Neural crest cell (in vitro differentiated cells): Measurements from ENCODE around the gene ZNF468. TPM values are rescaled to one million over a fixed set of nuclear protein-coding genes. Genes with fewer than 3 reads are reported as not detected.
"Not testable (repeated sequence)": the region's sequence is repeated elsewhere in the genome, so short reads cannot be mapped to it uniquely, and the experiment has no call there.

Source experiments
- DNase-seq: peaks from one replicate; pipeline ENCODE4 v3.0.0; 2021; ENCODE audit warnings: low read depth, mixed read lengths, low spot score
- H3K27ac Mint-ChIP-seq: one replicate; pipeline ENCODE4 v1.8.0; 2021; ENCODE audit warnings: mild to moderate bottlenecking, mixed read lengths; ENCODE audit not compliant: unreplicated experiment
- H3K27me3 Mint-ChIP-seq: 2 replicates; pipeline ENCODE4 v1.8.0; 2021; ENCODE audit warnings: low read depth, mild to moderate bottlenecking, mixed read lengths
- H3K36me3 Mint-ChIP-seq: 2 replicates; pipeline ENCODE4 v1.8.0; 2021; ENCODE audit warnings: low read depth, mild to moderate bottlenecking, mixed read lengths
- H3K4me1 Mint-ChIP-seq: 2 replicates; pipeline ENCODE4 v1.8.0; 2021; ENCODE audit warnings: mixed read lengths
- H3K4me3 Mint-ChIP-seq: one replicate; pipeline ENCODE4 v1.8.0; 2021; ENCODE audit warnings: mild to moderate bottlenecking, mixed read lengths
- H3K9me3 Mint-ChIP-seq: 2 replicates; pipeline ENCODE4 v1.8.0; 2021; ENCODE audit warnings: mixed read lengths
- CTCF ChIP-seq: fragments of 200-600 bp; sonication (generic); conservative IDR thresholded peaks from 2 replicates; pipeline ENCODE4 v1.5.0; 2021; ENCODE audit warnings: antibody characterized with exemption, mild to moderate bottlenecking
- total RNA-seq: library from RNA; stranded (reverse); gene quantifications from 2 replicates; pipeline ENCODE4 v1.2.1, GENCODE V29; 2021

ZNF468 gene
- total RNA-seq, 1 donor from 2014 or later = 20.9 TPM

- H3K27me3 Mint-ChIP-seq = no peaks in the 10 kb centered on the region
- peak; percentile 7 for DNase-seq
Measured at GRCh38 chr19:52896431-52897137, 39.2 kb upstream of the ZNF468 start.

GRCh38 chr19:52891336-52891735, 33.9 kb upstream of the ZNF468 start:
- Mint-ChIP-seq H3K27me3 (no peaks in the 10 kb centered on the region), H3K27ac (no peak overlapping the region), H3K36me3 (peaks cover 29% of the 10 kb centered on the region), H3K4me3 (peak overlapping the region; percentile 38), H3K9me3 (no peaks in the 10 kb centered on the region), H3K4me1 (peaks cover 16% of the 10 kb centered on the region)
- DNase-seq = no peak
- TF ChIP-seq CTCF = no peak

More at GRCh38 chr19:52896431-52897137, 39.2 kb upstream of the ZNF468 start:
- H3K9me3 Mint-ChIP-seq = no peaks in the 10 kb centered on the region
- peaks cover 7% of the 10 kb centered on the region for H3K36me3 Mint-ChIP-seq
- H3K4me3 Mint-ChIP-seq = peak overlapping the region; percentile 98
- TF ChIP-seq CTCF = no peak
- peak overlapping the region; percentile 99 for H3K27ac Mint-ChIP-seq
- peaks cover 44% of the 10 kb centered on the region for H3K4me1 Mint-ChIP-seq

- no peak overlapping the region for H3K27ac Mint-ChIP-seq
- H3K36me3 Mint-ChIP-seq = peaks cover 31% of the 10 kb centered on the region
- no peaks in the 10 kb centered on the region for H3K27me3 Mint-ChIP-seq
- peaks cover 14% of the 10 kb centered on the region for H3K4me1 Mint-ChIP-seq
- no peaks in the 10 kb centered on the region for H3K9me3 Mint-ChIP-seq
- H3K4me3 Mint-ChIP-seq = no peak overlapping the region
- TF ChIP-seq CTCF = no peak
- DNase-seq = no peak
Measured at GRCh38 chr19:52889931-52890330, 32.5 kb upstream of the ZNF468 start.

GRCh38 chr19:52889076-52889475, 31.7 kb upstream of the ZNF468 start:
- H3K36me3 Mint-ChIP-seq = peaks cover 37% of the 10 kb centered on the region
- H3K27me3 Mint-ChIP-seq = no peaks in the 10 kb centered on the region
- no peak for DNase-seq
- H3K27ac Mint-ChIP-seq = no peak overlapping the region
- TF ChIP-seq CTCF = no peak
- H3K9me3 Mint-ChIP-seq = no peaks in the 10 kb centered on the region
- peaks cover 10% of the 10 kb centered on the region for H3K4me1 Mint-ChIP-seq
- H3K4me3 Mint-ChIP-seq = no peak overlapping the region

GRCh38 chr19:52880895-52881389, 23.5 kb upstream of the ZNF468 start:
- Mint-ChIP-seq H3K9me3 (peaks cover 36% of the 10 kb centered on the region), H3K4me3 (no peak overlapping the region), H3K36me3 (peaks cover 71% of the 10 kb centered on the region), H3K27ac (no peak overlapping the region), H3K27me3 (no peaks in the 10 kb centered on the region), H3K4me1 (no peaks in the 10 kb centered on the region)
- no peak for TF ChIP-seq CTCF
- no peak for DNase-seq

- not testable (repeated sequence) for H3K9me3 Mint-ChIP-seq, H3K4me1 Mint-ChIP-seq, H3K27me3 Mint-ChIP-seq, H3K27ac Mint-ChIP-seq, DNase-seq, H3K4me3 Mint-ChIP-seq
- peaks cover 17% of the 10 kb centered on the region for H3K36me3 Mint-ChIP-seq
Measured at GRCh38 chr19:52872996-52873395, 15.6 kb upstream of the ZNF468 start.
